GM12874 (cell line): ENCODE data around the gene ST6GAL2.

Source experiments
- CTCF ChIP-seq: IDR thresholded peaks from 2 replicates; pipeline ENCODE4 v1.5.1; 2011; ENCODE audit warnings: low read depth, mild to moderate bottlenecking, control low read depth, low read length, moderate library complexity; ENCODE audit not compliant: insufficient read depth

The ST6GAL2 gene

GRCh38 chr2:106858810-106859209 is 27.2 kb downstream of the ST6GAL2 start:
- no peak for TF ChIP-seq CTCF

- no peak for TF ChIP-seq CTCF
Measured at GRCh38 chr2:106857882-106858478, 28.0 kb downstream of the ST6GAL2 start.

GRCh38 chr2:106853631-106854030 is 32.3 kb downstream of the ST6GAL2 start:
- no peak for TF ChIP-seq CTCF

- TF ChIP-seq CTCF = no peak
Measured at GRCh38 chr2:106851881-106852501, 34.0 kb downstream of the ST6GAL2 start.

GRCh38 chr2:106851087-106851874 is 34.7 kb downstream of the ST6GAL2 start:
- TF ChIP-seq CTCF = no peak

GRCh38 chr2:106849253-106849652 is 36.7 kb downstream of the ST6GAL2 start:
- no peak for TF ChIP-seq CTCF

- no peak for TF ChIP-seq CTCF
Measured at GRCh38 chr2:106847366-106847765, 38.6 kb downstream of the ST6GAL2 start.
